A673 (cell line): ENCODE data around the gene NEB.

Experiments
- CTCF ChIP-seq: fragments of 300-800, 200-600 bp; sonication (generic); conservative IDR thresholded peaks from 2 replicates; pipeline ENCODE4 v1.5.1; 2017; ENCODE audit warnings: low read depth, mild to moderate bottlenecking, antibody characterized with exemption, low read length, moderate library complexity, mixed read lengths
- EZH2 ChIP-seq: fragments of 200-600 bp; sonication (generic); IDR thresholded peaks from 2 replicates; pipeline ENCODE4 v1.6.1; 2017; ENCODE audit warnings: borderline replicate concordance, low read depth, mild to moderate bottlenecking, mixed read lengths, antibody characterized with exemption, low read length; ENCODE audit not compliant: poor library complexity, severe bottlenecking

- no peak for TF ChIP-seq EZH2
- no peak for TF ChIP-seq CTCF
Measured at GRCh38 chr2:151721161-151721560, 13.1 kb downstream of the NEB start.
